Neural cell (in vitro differentiated cells): ENCODE measurements around the gene HPS6.

Experiments used
- CTCF ChIP-seq: fragments of 450-650 bp; IDR thresholded peaks from 2 replicates; pipeline ENCODE4 v1.5.1; 2014; ENCODE audit warnings: antibody characterized with exemption, mild to moderate bottlenecking, moderate library complexity; ENCODE audit not compliant: poor library complexity, severe bottlenecking
- EP300 ChIP-seq: fragments of 450-650 bp; conservative IDR thresholded peaks from 2 replicates; pipeline ENCODE4 v1.6.1; 2014; ENCODE audit warnings: antibody characterized with exemption, mild to moderate bottlenecking, moderate library complexity; ENCODE audit not compliant: poor library complexity, severe bottlenecking
- EZH2 ChIP-seq: fragments of 200-600, 300-800 bp; shearing (Covaris generic), sonication (generic); IDR thresholded peaks from 2 replicates; pipeline ENCODE4 v1.6.1; 2014; ENCODE audit warnings: antibody characterized with exemption, low read length, borderline replicate concordance, mild to moderate bottlenecking; ENCODE audit not compliant: insufficient read depth, poor library complexity, severe bottlenecking
- POLR2AphosphoS5 ChIP-seq: IDR thresholded peaks from 2 replicates; pipeline ENCODE4 v1.6.1; 2012
- REST ChIP-seq: IDR thresholded peaks from 2 replicates; pipeline ENCODE4 v1.6.1; 2012; ENCODE audit warnings: borderline replicate concordance

GRCh38 chr10:102113261-102113955 is 48.3 kb downstream of the HPS6 start:
- TF ChIP-seq CTCF (no peak), EZH2 (no peak), REST (no peak), EP300 (no peak), POLR2AphosphoS5 (no peak)
